HL-60 (cell line): ENCODE results near the gene HECTD4.

Experiments used
- DNase-seq, 2 experiments: peaks; one replicate each; pipeline ENCODE4 v3.0.0-alpha.2; 2010 to 2020; ENCODE audit warnings: low read depth in 1 of 2, low spot score in 1 of 2
- H3K27ac ChIP-seq: fragments of 250-450 bp; sonication (Bioruptor Pico); replicated peaks from 2 replicates; pipeline ENCODE4 v1.5.1; 2020; ENCODE audit warnings: mild to moderate bottlenecking, moderate library complexity
- H3K27me3 ChIP-seq: fragments of 250-450 bp; sonication (Bioruptor Pico); 2 replicates; pipeline ENCODE4 v1.5.1; 2021; ENCODE audit warnings: mild to moderate bottlenecking, moderate library complexity; ENCODE audit not compliant: insufficient read depth, poor library complexity, severe bottlenecking
- H3K4me3 ChIP-seq: replicated peaks from 2 replicates; pipeline ENCODE4 v1.5.1; 2011; ENCODE audit warnings: mild to moderate bottlenecking, control low read depth, low read length; ENCODE audit not compliant: insufficient read depth
- GABPA ChIP-seq: IDR thresholded peaks from 2 replicates; pipeline ENCODE4 v1.6.1; 2012; ENCODE audit warnings: low read depth
- POLR2AphosphoS5 ChIP-seq: IDR thresholded peaks from 2 replicates; pipeline ENCODE4 v1.6.1; 2012; ENCODE audit warnings: low read depth
- REST ChIP-seq: IDR thresholded peaks from 2 replicates; pipeline ENCODE4 v1.6.1; 2012; ENCODE audit warnings: low read depth; ENCODE audit not compliant: insufficient replicate concordance
- SPI1 ChIP-seq: IDR thresholded peaks from 2 replicates; pipeline ENCODE4 v1.6.1; 2012; ENCODE audit warnings: low read depth, mild to moderate bottlenecking, borderline replicate concordance
- TF ChIP-seq, protein P1 (sequence below): IDR thresholded peaks from one replicate; pipeline ENCODE4 v1.5.1; 2011; ENCODE audit warnings: low read length, control low read depth, inconsistent platforms; ENCODE audit not compliant: insufficient read depth

The HECTD4 gene

DNA sequence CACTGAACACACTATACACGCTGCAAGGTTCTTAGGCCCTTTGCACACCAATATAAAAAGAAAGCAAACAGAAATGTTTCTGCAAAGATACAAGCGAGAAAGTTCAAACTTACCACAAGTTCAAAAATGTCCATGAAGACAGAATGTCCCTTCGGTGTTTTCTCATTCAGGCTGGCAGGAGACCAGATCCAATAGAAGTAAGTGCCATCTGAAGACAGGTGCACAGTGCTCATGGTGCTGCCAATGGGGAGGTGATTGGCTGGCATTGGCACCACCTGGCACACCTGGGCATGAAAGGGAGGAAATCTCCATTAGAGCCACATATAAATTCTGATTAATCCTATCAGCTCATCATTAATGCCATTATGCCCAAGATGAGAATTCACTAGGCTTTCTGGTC is 76.3 kb downstream of the HECTD4 start:
- no peak overlapping the region for H3K27ac ChIP-seq
- H3K27me3 ChIP-seq = no peaks in the 10 kb centered on the region
- TF ChIP-seq, protein P1, sequence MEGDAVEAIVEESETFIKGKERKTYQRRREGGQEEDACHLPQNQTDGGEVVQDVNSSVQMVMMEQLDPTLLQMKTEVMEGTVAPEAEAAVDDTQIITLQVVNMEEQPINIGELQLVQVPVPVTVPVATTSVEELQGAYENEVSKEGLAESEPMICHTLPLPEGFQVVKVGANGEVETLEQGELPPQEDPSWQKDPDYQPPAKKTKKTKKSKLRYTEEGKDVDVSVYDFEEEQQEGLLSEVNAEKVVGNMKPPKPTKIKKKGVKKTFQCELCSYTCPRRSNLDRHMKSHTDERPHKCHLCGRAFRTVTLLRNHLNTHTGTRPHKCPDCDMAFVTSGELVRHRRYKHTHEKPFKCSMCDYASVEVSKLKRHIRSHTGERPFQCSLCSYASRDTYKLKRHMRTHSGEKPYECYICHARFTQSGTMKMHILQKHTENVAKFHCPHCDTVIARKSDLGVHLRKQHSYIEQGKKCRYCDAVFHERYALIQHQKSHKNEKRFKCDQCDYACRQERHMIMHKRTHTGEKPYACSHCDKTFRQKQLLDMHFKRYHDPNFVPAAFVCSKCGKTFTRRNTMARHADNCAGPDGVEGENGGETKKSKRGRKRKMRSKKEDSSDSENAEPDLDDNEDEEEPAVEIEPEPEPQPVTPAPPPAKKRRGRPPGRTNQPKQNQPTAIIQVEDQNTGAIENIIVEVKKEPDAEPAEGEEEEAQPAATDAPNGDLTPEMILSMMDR = no peak
- TF ChIP-seq POLR2AphosphoS5 = no peak
- no peak for TF ChIP-seq SPI1
- no peak for TF ChIP-seq GABPA
- TF ChIP-seq REST = no peak
- no peak overlapping the region for H3K4me3 ChIP-seq
- no peak for DNase-seq

- DNase-seq = no peak
- TF ChIP-seq POLR2AphosphoS5 (no peak), SPI1 (no peak), GABPA (no peak), REST (no peak)
- TF ChIP-seq, protein P1 = no peak
- H3K27me3 ChIP-seq = no peaks in the 10 kb centered on the region
- H3K4me3 ChIP-seq = no peak overlapping the region
- H3K27ac ChIP-seq = no peak overlapping the region
Observed at GRCh38 chr12:112304436-112304835, 77.8 kb downstream of the HECTD4 start.

DNA sequence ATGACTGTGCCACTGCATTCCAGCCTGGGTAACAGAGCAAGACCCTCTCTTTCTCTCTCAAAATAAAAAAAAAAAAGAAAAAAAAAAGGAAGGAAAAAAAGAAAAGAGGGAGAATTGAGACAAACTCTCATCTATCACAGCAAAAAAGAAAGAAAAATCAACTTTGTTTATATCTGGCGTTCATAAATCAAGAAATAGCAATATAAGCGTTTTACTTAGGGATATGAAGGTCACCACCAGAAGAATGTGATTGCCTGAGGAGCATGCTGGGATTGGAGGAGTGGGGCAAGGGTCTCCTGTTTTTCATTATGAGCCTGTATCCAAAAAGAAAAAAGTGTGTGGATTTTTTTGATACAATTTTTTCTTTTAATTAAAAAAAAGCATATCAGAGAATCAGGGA is 78.4 kb downstream of the HECTD4 start:
- TF ChIP-seq, protein P1 = no peak
- no peak for TF ChIP-seq SPI1
- TF ChIP-seq POLR2AphosphoS5 = no peak
- no peak for TF ChIP-seq GABPA
- no peak for TF ChIP-seq REST
- no peaks in the 10 kb centered on the region for H3K27me3 ChIP-seq
- DNase-seq = no peak
- no peak overlapping the region for H3K27ac ChIP-seq
- H3K4me3 ChIP-seq = no peak overlapping the region
